Right lobe of liver (tissue), 4 donors: ENCODE data around the gene CCDC88A.
"Not testable (repeated sequence)": the region's sequence is repeated elsewhere in the genome, so short reads cannot be mapped to it uniquely, and the experiment has no call there.

Experiments
- CTCF ChIP-seq, 4 donors: fragments of 200-600 bp in 3 of 4; fragments of 450-650 bp in 1 of 4; IDR thresholded peaks; one replicate each; pipeline versions ENCODE4 v1.5.1 to v1.8.0; 2016 to 2022; ENCODE audit warnings: antibody characterized with exemption in 4 of 4, mild to moderate bottlenecking in 2 of 4
- POLR2A ChIP-seq: fragments of 450-650 bp; IDR thresholded peaks from one replicate; pipeline ENCODE4 v1.6.1; 2017; ENCODE audit warnings: antibody characterized with exemption, mild to moderate bottlenecking
- donor health status: DM: no; HTN: no; CAD: no.
- donor health status: DM: no; HTN: no; CAD: no.
- donor health status: DM: no; HTN: yes; CAD: no.

- TF ChIP-seq CTCF (IDR thresholded peaks at IDR 0.05); POLR2A: not testable (repeated sequence)
Measured at GRCh38 chr2:55450014-55450413, 30.4 kb upstream of the CCDC88A start.
